Endodermal cell (in vitro differentiated cells): Measurements from ENCODE around the gene PRDM7. TPM values are rescaled to one million over a fixed set of nuclear protein-coding genes. Genes with fewer than 3 reads are reported as not detected.

ENCODE experiments used
- DNase-seq: peaks from one replicate; pipeline ENCODE4 v3.0.0-alpha.2; 2017
- H3K27ac ChIP-seq: 2 replicates; pipeline ENCODE4 v1.5.1; 2013; ENCODE audit warnings: mild to moderate bottlenecking, low read depth, low read length, moderate library complexity
- H3K27me3 ChIP-seq: 2 replicates; pipeline ENCODE4 v1.6.1; 2013; ENCODE audit warnings: mild to moderate bottlenecking, low read length, moderate library complexity; ENCODE audit not compliant: insufficient read depth, control insufficient read depth, poor library complexity, severe bottlenecking
- H3K36me3 ChIP-seq: 2 replicates; pipeline ENCODE4 v1.7.0; 2013; ENCODE audit warnings: mild to moderate bottlenecking, low read length, moderate library complexity; ENCODE audit not compliant: control insufficient read depth, insufficient read depth
- H3K4me1 ChIP-seq: one replicate; pipeline ENCODE4 v1.7.0; 2013; ENCODE audit warnings: low read length; ENCODE audit not compliant: control insufficient read depth, insufficient read depth
- H3K4me3 ChIP-seq: 2 replicates; pipeline ENCODE4 v1.5.1; 2013; ENCODE audit warnings: mild to moderate bottlenecking, low read length, moderate library complexity
- H3K9ac ChIP-seq: 2 replicates; pipeline ENCODE4 v1.6.1; 2013; ENCODE audit warnings: mild to moderate bottlenecking, low read length, moderate library complexity; ENCODE audit not compliant: poor library complexity, severe bottlenecking; ENCODE audit errors: extremely low read depth
- H3K9me3 ChIP-seq: 2 replicates; pipeline ENCODE4 v1.6.1; 2013; ENCODE audit warnings: mild to moderate bottlenecking, low read length, moderate library complexity; ENCODE audit not compliant: control insufficient read depth
- H3K27ac Mint-ChIP-seq: 2 replicates; pipeline ENCODE4 v1.8.0; 2020; ENCODE audit warnings: mixed read lengths
- H3K27me3 Mint-ChIP-seq: 2 replicates; pipeline ENCODE4 v1.8.0; 2021; ENCODE audit warnings: mild to moderate bottlenecking, mixed read lengths; ENCODE audit not compliant: insufficient read depth
- H3K36me3 Mint-ChIP-seq: 2 replicates; pipeline ENCODE4 v1.8.0; 2020; ENCODE audit warnings: low read depth, mixed read lengths
- H3K4me1 Mint-ChIP-seq: 2 replicates; pipeline ENCODE4 v1.8.0; 2020; ENCODE audit warnings: mixed read lengths
- H3K4me3 Mint-ChIP-seq: 2 replicates; pipeline ENCODE4 v1.8.0; 2020; ENCODE audit warnings: mild to moderate bottlenecking, moderate library complexity, mixed read lengths
- H3K9me3 Mint-ChIP-seq: 2 replicates; pipeline ENCODE4 v1.8.0; 2020; ENCODE audit warnings: mild to moderate bottlenecking, mixed read lengths
- WGBS, 2 experiments: methylation state at CpG; one replicate each; pipeline versions ENCODE4 v1.1.5 to v1.1.7; 2013; ENCODE audit warnings: missing lambda C conversion rate in 2 of 2, mixed read lengths in 1 of 2; ENCODE audit not compliant: insufficient coverage in 1 of 2, insufficient read length in 1 of 2; 5-methylcytosine and 5-hydroxymethylcytosine counted together
- total RNA-seq, 2 donors: library from RNA; stranded (reverse); fragmentation: NEBNext Ultra II Directional in 1 of 2; extraction: Animal tissue kit (Norgen Biotek cat#: 25700) in 1 of 2; gene quantifications; 2 replicates in 1 of 2; 3 replicates in 1 of 2; pipeline ENCODE4 v1.2.1, GENCODE V29; 2021
- TF ChIP-seq, protein P1 (sequence below): fragments of 200-600 bp; sonication (generic); conservative IDR thresholded peaks from 2 replicates; pipeline ENCODE4 v1.5.0; 2021; ENCODE audit warnings: antibody characterized with exemption, mild to moderate bottlenecking

The PRDM7 gene
- total RNA-seq, 2 donors from 2014 or later, result not detected

DNA sequence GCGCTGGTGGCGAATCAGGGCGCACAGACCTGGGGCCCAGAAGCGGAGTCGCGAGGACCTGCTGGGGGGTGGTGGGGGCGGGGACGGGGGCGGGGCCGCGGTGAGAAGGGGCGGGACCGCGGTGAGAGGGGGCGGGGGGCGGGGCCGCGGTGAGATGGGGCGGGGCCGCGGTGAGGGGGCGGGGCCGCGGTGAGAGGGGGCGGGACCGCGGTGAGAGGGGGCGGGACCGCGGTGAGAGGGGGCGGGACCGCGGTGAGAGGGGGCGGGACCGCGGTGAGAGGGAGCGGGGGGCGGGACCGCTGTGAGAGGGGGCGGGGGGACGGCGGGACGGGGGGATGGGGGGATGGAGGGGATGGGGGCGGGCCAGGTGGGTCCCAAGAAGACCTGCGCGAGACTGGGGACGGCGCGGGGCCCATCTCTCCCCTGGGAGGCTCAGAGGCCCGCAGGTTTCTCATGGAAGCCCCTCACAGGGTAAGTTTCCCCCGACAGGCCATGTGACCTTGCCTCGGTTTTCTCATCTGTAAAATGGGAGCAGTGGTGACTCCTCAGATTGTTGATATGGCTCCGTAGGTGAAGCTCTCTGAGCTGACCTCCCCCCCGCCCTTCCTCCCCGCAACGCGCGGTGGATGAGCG, 29.3 kb downstream of the PRDM7 start:
- 73 to 95% methylated on average over 5 to 18 of the region's 59 CpGs for WGBS, 2 experiments
- H3K4me3 ChIP-seq, result peak overlapping the region; percentile 65
- Mint-ChIP-seq H3K27ac (no peak overlapping the region), H3K4me1 (no peaks in the 10 kb centered on the region), H3K4me3 (peak overlapping the region; percentile 7), H3K9me3 (peaks cover 5% of the 10 kb centered on the region), H3K27me3 (peaks cover 3% of the 10 kb centered on the region), H3K36me3 (peaks cover 12% of the 10 kb centered on the region)
- no peak overlapping the region for H3K27ac ChIP-seq
- no peaks in the 10 kb centered on the region for H3K9me3 ChIP-seq
- no peak overlapping the region for H3K9ac ChIP-seq
- H3K36me3 ChIP-seq, result no peaks in the 10 kb centered on the region
- TF ChIP-seq, protein P1, sequence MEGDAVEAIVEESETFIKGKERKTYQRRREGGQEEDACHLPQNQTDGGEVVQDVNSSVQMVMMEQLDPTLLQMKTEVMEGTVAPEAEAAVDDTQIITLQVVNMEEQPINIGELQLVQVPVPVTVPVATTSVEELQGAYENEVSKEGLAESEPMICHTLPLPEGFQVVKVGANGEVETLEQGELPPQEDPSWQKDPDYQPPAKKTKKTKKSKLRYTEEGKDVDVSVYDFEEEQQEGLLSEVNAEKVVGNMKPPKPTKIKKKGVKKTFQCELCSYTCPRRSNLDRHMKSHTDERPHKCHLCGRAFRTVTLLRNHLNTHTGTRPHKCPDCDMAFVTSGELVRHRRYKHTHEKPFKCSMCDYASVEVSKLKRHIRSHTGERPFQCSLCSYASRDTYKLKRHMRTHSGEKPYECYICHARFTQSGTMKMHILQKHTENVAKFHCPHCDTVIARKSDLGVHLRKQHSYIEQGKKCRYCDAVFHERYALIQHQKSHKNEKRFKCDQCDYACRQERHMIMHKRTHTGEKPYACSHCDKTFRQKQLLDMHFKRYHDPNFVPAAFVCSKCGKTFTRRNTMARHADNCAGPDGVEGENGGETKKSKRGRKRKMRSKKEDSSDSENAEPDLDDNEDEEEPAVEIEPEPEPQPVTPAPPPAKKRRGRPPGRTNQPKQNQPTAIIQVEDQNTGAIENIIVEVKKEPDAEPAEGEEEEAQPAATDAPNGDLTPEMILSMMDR, result no peak
- DNase-seq, result peak; percentile 57
- no peaks in the 10 kb centered on the region for H3K27me3 ChIP-seq
- H3K4me1 ChIP-seq, result no peaks in the 10 kb centered on the region

DNA sequence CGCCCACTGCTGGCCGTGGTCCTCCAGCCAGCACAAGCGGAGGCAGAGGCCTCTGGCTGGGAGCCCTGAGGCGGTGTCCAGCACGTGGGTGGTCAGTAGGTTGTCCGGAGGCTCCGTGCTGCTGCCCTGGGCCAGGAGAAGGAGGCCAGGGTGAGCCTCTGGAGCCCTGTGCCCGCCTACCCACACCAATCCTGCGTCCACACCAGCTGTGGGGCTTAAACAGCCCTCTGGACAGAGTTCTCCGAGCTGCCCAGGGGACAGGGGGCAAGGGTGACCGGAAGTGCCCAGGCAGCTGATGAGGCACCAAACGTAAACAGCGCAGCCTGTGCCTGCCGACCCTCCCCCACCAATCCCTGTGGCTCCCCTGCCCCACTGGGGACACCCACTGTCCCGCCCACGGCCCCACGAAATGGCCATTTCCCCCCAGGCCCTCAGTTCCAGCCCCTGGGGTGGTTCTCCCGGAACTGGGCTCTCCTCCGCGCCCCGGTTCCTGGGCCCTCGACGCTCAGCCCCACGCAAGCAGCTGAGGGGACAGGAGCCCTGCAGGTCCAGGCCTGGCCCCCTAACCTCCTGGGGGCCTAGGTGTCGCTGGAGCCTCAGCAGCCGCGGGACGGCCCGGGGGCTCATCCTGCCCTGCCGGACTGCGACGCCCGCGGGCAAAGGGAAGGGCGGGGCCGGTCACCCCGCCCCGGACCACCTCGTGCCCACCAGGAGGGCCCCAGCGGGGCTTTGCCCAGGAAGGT, 30.0 kb downstream of the PRDM7 start:
- no peak overlapping the region for H3K9ac ChIP-seq
- no peaks in the 10 kb centered on the region for H3K36me3 ChIP-seq
- no peaks in the 10 kb centered on the region for H3K27me3 ChIP-seq
- DNase-seq, result peak; percentile 73
- H3K27ac ChIP-seq, result no peak overlapping the region
- no peaks in the 10 kb centered on the region for H3K4me1 Mint-ChIP-seq
- no peaks in the 10 kb centered on the region for H3K9me3 ChIP-seq
- H3K4me3 ChIP-seq, result peak overlapping the region; percentile 65
- no peaks in the 10 kb centered on the region for H3K4me1 ChIP-seq
- H3K36me3 Mint-ChIP-seq, result peaks cover 18% of the 10 kb centered on the region
- peaks cover 3% of the 10 kb centered on the region for H3K27me3 Mint-ChIP-seq
- 12 to 13% methylated on average over 10 to 40 of the region's 40 CpGs for WGBS, 2 experiments
- H3K4me3 Mint-ChIP-seq, result peak overlapping the region; percentile 40
- TF ChIP-seq, protein P1, result no peak
- H3K27ac Mint-ChIP-seq, result no peak overlapping the region
- peaks cover 5% of the 10 kb centered on the region for H3K9me3 Mint-ChIP-seq

DNA sequence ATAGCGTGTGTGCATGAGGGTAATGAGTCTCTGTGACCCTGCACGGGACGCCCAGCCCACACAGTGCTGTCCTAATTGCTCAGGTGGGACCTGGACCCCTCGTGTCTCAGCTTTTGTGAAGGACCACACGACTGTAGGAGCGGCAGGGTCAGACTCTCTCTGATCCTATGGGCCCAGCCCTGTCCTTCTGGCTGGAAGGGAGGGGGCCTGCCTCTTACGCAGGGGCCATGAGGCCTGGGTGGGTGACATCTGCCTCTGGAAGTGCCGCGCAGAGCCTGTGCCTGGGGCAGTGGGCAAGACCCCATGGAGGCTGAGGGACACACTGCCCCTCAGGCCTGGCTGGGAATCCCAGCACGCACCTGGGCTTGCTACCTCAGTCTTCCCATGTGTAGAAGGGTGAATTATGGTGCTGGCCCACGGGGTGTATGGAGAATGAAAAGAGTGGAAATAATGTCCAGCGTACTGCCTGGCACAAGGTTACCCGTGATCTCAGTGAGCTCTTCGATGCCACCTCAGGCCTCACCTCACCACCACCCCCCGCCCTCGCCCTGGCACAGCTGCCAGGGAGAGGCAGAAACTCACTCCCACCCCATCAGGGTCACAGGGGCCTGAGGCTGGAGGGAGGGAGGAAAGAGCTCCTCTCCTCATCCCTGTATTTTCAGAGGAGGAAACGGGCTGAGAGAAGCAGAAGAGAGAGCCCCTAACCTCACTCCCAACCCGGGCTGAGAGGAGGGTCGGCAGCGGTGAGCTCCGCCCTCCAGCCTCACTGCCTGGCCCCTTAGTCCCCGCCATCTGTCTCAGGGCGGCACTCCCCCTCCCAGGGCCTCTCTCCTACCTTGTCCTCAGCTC, 30.8 kb downstream of the PRDM7 start:
- Mint-ChIP-seq H3K27me3 (peaks cover 3% of the 10 kb centered on the region), H3K4me1 (no peaks in the 10 kb centered on the region), H3K9me3 (no peaks in the 10 kb centered on the region), H3K4me3 (peak overlapping the region; percentile 40), H3K27ac (no peak overlapping the region), H3K36me3 (peaks cover 19% of the 10 kb centered on the region)
- Histone ChIP-seq H3K9ac (no peak overlapping the region), H3K4me3 (peak overlapping the region; percentile 65), H3K4me1 (no peaks in the 10 kb centered on the region), H3K27ac (no peak overlapping the region), H3K36me3 (no peaks in the 10 kb centered on the region), H3K27me3 (no peaks in the 10 kb centered on the region), H3K9me3 (no peaks in the 10 kb centered on the region)
- TF ChIP-seq, protein P1, result no peak
- WGBS, 2 experiments, result 74 to 89% methylated on average over 10 to 22 of the region's 23 CpGs
- peak; percentile 94 for DNase-seq
